ENCODE results near the gene SBK1. TPM values are rescaled to one million over a fixed set of nuclear protein-coding genes. Genes with fewer than 3 reads are reported as not detected.
"Not testable (repeated sequence)": the region's sequence is repeated elsewhere in the genome, so short reads cannot be mapped to it uniquely, and the experiment has no call there.

The SBK1 gene
- 10 to 100 TPM; 35.3 to 35.9 TPM for total RNA-seq

DNA sequence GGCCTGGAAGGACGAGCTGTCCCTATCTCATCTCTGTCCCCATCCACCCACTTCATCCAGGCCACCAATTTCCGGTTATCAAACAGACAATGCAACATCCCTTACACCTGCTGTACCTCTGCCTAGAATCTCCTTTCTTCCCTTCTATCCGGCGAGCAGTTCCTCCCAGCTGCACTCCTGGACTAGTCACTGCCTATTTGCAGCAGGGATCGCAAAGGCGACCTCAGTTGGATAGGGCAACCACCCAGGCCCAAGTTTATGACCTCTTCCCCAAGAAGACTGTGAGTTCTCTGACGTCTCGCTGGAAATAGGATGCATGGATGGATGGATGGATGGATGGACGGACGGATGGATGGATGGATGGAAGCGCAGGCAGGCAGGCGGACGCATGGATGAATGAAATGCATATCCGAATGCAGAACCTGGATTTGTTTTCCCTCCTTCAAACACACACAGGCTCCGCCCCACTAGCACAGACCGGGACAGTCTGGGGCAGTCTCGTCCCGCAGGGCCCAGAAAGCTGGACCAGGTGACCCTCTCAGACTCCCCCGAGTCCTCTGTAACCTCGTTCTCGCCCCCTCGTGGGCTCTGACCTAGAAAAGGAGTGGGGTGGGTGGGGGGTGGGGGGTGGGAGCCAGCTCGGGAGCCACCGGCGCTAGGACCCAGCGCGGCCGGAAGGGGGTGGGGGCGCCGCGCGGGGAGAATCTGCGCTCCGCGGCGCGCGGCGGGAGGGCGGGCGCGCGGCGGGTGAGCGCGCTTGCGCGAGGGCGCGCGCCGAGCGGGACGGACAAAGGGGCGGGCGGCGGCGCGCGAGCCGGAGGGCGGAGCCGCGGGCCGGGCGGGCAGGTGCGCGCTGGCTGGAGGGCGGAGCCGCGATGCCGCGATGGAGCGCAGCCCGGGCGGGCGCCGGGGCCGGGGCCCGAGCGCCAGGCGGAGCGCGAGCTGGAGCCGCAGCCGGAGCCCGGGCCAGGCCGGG is at the start of gene SBK1:
TSS of gene SBK1 (plus strand) at position 875 of the 976 bp plus-strand sequence. CDS start 24,867 bp downstream, outside the sequence.
- H3K27ac Mint-ChIP-seq = peak within 1 kb of the TSS; percentile 78
- ATAC-seq (peak; percentile 92), DNase-seq (peak; percentile 80)
- intact Hi-C loops (cut with micrococcal nuclease) = no loop called here
- peaks cover 53% of the 10 kb centered on the region for H3K4me1 Mint-ChIP-seq (ENCODE audit: low read depth)
- no peaks in the 10 kb centered on the region for H3K9me3 Mint-ChIP-seq
- no peak for TF ChIP-seq CTCF (IDR thresholded peaks at IDR 0.05)
- peak within 1 kb of the TSS; percentile 87 for H3K4me3 Mint-ChIP-seq
- ChIA-PET POLR2A (interaction anchor here (0.8 to 2.3 kb wide), 8 partner anchors 10 to 201 kb away, joined by 3 to 8 read pairs (median 6); no protein-coding TSS in a partner anchor), CTCF (interaction anchor here (0.9 to 2.7 kb wide), 7 partner anchors 9 to 25 kb away, joined by 3 to 19 read pairs (median 3); no protein-coding TSS in a partner anchor)
- peaks cover 17% of the 10 kb centered on the region for H3K36me3 Mint-ChIP-seq (ENCODE audit: low read depth)
- H3K27me3 Mint-ChIP-seq = no peaks in the 10 kb centered on the region

- H3K4me3 Mint-ChIP-seq; H3K27me3 Mint-ChIP-seq; H3K9me3 Mint-ChIP-seq; H3K4me1 Mint-ChIP-seq (ENCODE audit: low read depth); POLR2A ChIA-PET; ATAC-seq; DNase-seq; intact Hi-C loops (cut with micrococcal nuclease); H3K36me3 Mint-ChIP-seq (ENCODE audit: low read depth); H3K27ac Mint-ChIP-seq: not testable (repeated sequence)
- CTCF ChIA-PET = interaction anchor here (0.9 to 1.2 kb wide), 2 partner anchors 67 to 278 kb away, joined by 3 to 4 read pairs; no protein-coding TSS in a partner anchor
Observed at GRCh38 chr16:28249483-28249882, 42.8 kb upstream of the SBK1 start.

DNA sequence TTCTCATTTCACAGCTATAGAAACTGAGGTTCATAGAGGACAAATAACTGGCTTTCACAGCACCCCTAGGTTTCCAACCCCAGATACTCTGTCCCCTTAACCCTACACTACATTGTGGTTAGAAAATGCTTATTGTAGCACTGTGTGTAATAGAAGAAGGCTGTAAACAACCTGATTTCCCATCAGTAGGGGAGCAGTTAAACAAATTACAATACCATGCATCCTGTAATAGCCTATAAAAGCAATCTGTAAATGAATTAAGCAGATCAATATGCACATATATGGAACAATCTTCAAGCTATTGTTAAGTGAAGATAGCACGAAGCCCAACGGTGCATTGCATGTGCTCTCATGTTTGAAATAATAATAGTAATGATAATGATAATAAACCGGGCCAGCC is 41.3 kb upstream of the SBK1 start:
- intact Hi-C loops (cut with micrococcal nuclease) = no loop called here
- no peak for ATAC-seq
- Mint-ChIP-seq H3K4me3 (no peak overlapping the region), H3K27ac (no peak overlapping the region), H3K36me3 (ENCODE audit: low read depth) (no peaks in the 10 kb centered on the region), H3K4me1 (ENCODE audit: low read depth) (no peaks in the 10 kb centered on the region), H3K27me3 (no peaks in the 10 kb centered on the region), H3K9me3 (peaks cover 4% of the 10 kb centered on the region)
- ChIA-PET POLR2A (no interaction called here), CTCF (no interaction called here)
- DNase-seq = no peak
- no peak for TF ChIP-seq CTCF (IDR thresholded peaks at IDR 0.05)

DNA sequence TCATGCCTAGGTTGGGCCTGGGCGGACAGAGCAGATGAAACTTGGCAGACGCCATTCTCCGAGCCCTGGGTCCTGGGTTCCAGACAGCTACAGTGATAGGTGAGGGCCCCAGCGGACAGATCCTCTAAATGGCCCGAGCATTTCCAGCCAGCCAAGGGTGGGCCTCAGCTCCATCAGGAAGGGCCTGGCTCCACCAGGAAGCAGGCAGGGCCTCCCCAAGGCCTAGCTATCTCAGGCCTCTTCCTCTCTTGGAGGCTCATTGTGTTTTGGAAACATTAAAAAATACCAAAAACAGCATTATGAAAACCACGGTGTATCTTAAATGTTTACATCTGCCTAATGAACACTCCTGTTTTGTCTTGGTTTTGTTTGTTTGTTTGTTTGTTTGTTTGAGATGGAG is 38.2 kb upstream of the SBK1 start:
- TF ChIP-seq CTCF (IDR thresholded peaks at IDR 0.05) = no peak

GRCh38 chr16:28255838-28256237 is 36.5 kb upstream of the SBK1 start:
- ATAC-seq (no peak), DNase-seq (no peak)
- H3K36me3 Mint-ChIP-seq (ENCODE audit: low read depth) = no peaks in the 10 kb centered on the region
- no peak overlapping the region for H3K27ac Mint-ChIP-seq
- no peak overlapping the region for H3K4me3 Mint-ChIP-seq
- H3K27me3 Mint-ChIP-seq = no peaks in the 10 kb centered on the region
- POLR2A ChIA-PET = interaction anchor here (0.5 kb wide), 1 partner anchor 583 kb away, joined by 3 read pairs; no protein-coding TSS in a partner anchor
- CTCF ChIA-PET = no interaction called here
- H3K9me3 Mint-ChIP-seq = peaks cover 4% of the 10 kb centered on the region
- intact Hi-C loops (cut with micrococcal nuclease) = loop anchor here (5.0 kb wide), 1 partner anchor 51 kb away; no protein-coding TSS in a partner anchor
- peaks cover 8% of the 10 kb centered on the region for H3K4me1 Mint-ChIP-seq (ENCODE audit: low read depth)
- no peak for TF ChIP-seq CTCF (IDR thresholded peaks at IDR 0.05)

More for the DNA sequence above, 38.2 kb upstream of the SBK1 start:
- DNase-seq (no peak), ATAC-seq (no peak)
- POLR2A ChIA-PET = interaction anchor here (0.7 kb wide), 1 partner anchor 11 kb away, joined by 3 read pairs; no protein-coding TSS in a partner anchor
- no peaks in the 10 kb centered on the region for H3K4me1 Mint-ChIP-seq (ENCODE audit: low read depth)
- peaks cover 4% of the 10 kb centered on the region for H3K9me3 Mint-ChIP-seq
- no peak overlapping the region for H3K4me3 Mint-ChIP-seq
- intact Hi-C loops (cut with micrococcal nuclease) = no loop called here
- H3K27me3 Mint-ChIP-seq = no peaks in the 10 kb centered on the region
- H3K27ac Mint-ChIP-seq = no peak overlapping the region
- CTCF ChIA-PET = no interaction called here
- H3K36me3 Mint-ChIP-seq (ENCODE audit: low read depth) = no peaks in the 10 kb centered on the region

All from activated CD8-positive, alpha-beta T cell treated with anti-CD3 and anti-CD28 coated beads for 36 hours (primary cell).